Breast epithelium (tissue), 3 donors: Measurements from ENCODE around the gene RAPGEF1.

Experiments
- CTCF ChIP-seq, 3 donors: fragments of 450-650 bp; IDR thresholded peaks; one replicate each; pipeline ENCODE4 v1.5.1; 2016 to 2017; ENCODE audit warnings: antibody characterized with exemption in 3 of 3, mild to moderate bottlenecking in 3 of 3, moderate library complexity in 3 of 3
- POLR2A ChIP-seq: fragments of 450-650 bp; IDR thresholded peaks from one replicate; pipeline ENCODE4 v1.6.1; 2016; ENCODE audit warnings: antibody characterized with exemption, mild to moderate bottlenecking, moderate library complexity

- no peak for TF ChIP-seq POLR2A
- TF ChIP-seq CTCF (IDR thresholded peaks at IDR 0.05), result peak in 1 of 3 donors; percentile 32
Observed at GRCh38 chr9:131747352-131747751, 7.5 kb upstream of the RAPGEF1 start.
